Neural progenitor cell (in vitro differentiated cells): ENCODE measurements around the gene CACNA1E. TPM values are rescaled to one million over a fixed set of nuclear protein-coding genes. Genes with fewer than 3 reads are reported as not detected.

Source experiments
- DNase-seq: peaks from one replicate; pipeline ENCODE4 v3.0.0-alpha.2; 2016; ENCODE audit warnings: low spot score
- H2AFZ ChIP-seq: fragments of 200-600 bp; sonication (generic); replicated peaks from 2 replicates; pipeline ENCODE4 v1.6.1; 2016; ENCODE audit warnings: antibody characterized with exemption
- H3F3A ChIP-seq: fragments of 200-600 bp; sonication (generic); 2 replicates; pipeline ENCODE4 v1.6.1; 2016; ENCODE audit warnings: antibody characterized with exemption, low read depth
- H3K27ac ChIP-seq: fragments of 200-600 bp; sonication (generic); 2 replicates; pipeline ENCODE4 v1.5.1; 2016; ENCODE audit warnings: mild to moderate bottlenecking
- H3K27me3 ChIP-seq: fragments of 200-600 bp; sonication (generic); 2 replicates; pipeline ENCODE4 v1.6.1; 2016; ENCODE audit warnings: mild to moderate bottlenecking, moderate library complexity
- H3K36me3 ChIP-seq: fragments of 200-600 bp; sonication (generic); 2 replicates; pipeline ENCODE4 v1.5.1; 2016
- H3K4me1 ChIP-seq: fragments of 200-600 bp; sonication (generic); 2 replicates; pipeline ENCODE4 v1.6.1; 2016; ENCODE audit warnings: mixed run types
- H3K4me2 ChIP-seq: fragments of 200-600 bp; sonication (generic); 2 replicates; pipeline ENCODE4 v1.6.1; 2016
- H3K4me3 ChIP-seq: fragments of 200-600 bp; sonication (generic); 2 replicates; pipeline ENCODE4 v1.5.1; 2016
- H3K79me2 ChIP-seq: fragments of 200-600 bp; sonication (generic); 2 replicates; pipeline ENCODE4 v1.6.1; 2016; ENCODE audit warnings: low read depth
- H3K9ac ChIP-seq: fragments of 200-600 bp; sonication (generic); 2 replicates; pipeline ENCODE4 v1.6.1; 2016
- H3K9me3 ChIP-seq: fragments of 200-600 bp; sonication (generic); 2 replicates; pipeline ENCODE4 v1.5.1; 2016; ENCODE audit warnings: low read depth
- H4K20me1 ChIP-seq: fragments of 200-600 bp; sonication (generic); 2 replicates; pipeline ENCODE4 v1.6.1; 2016; ENCODE audit warnings: low read depth
- H3K27ac Mint-ChIP-seq: 3 replicates; pipeline ENCODE4 v1.8.0; 2021; ENCODE audit warnings: mixed read lengths
- H3K27me3 Mint-ChIP-seq: 2 replicates; pipeline ENCODE4 v1.8.0; 2022; ENCODE audit warnings: low read depth, mild to moderate bottlenecking, inconsistent platforms, moderate library complexity, mixed read lengths; ENCODE audit not compliant: insufficient read depth
- H3K36me3 Mint-ChIP-seq: 3 replicates; pipeline ENCODE4 v1.8.0; 2021; ENCODE audit warnings: mixed read lengths
- H3K4me1 Mint-ChIP-seq: 3 replicates; pipeline ENCODE4 v1.8.0; 2021; ENCODE audit warnings: mixed read lengths
- H3K4me3 Mint-ChIP-seq: 3 replicates; pipeline ENCODE4 v1.8.0; 2021; ENCODE audit warnings: mild to moderate bottlenecking, moderate library complexity, mixed read lengths
- H3K9me3 Mint-ChIP-seq: 3 replicates; pipeline ENCODE4 v1.8.0; 2020; ENCODE audit warnings: mixed read lengths
- CTCF ChIP-seq: fragments of 200-600 bp; sonication (generic); IDR thresholded peaks from 2 replicates; pipeline ENCODE4 v1.5.1; 2017; ENCODE audit warnings: antibody characterized with exemption, mild to moderate bottlenecking
- EZH2 ChIP-seq: fragments of 200-600 bp; sonication (generic); IDR thresholded peaks from 2 replicates; pipeline ENCODE4 v1.6.1; 2017; ENCODE audit warnings: antibody characterized with exemption, mild to moderate bottlenecking, moderate library complexity
- EZH2phosphoT487 ChIP-seq: fragments of 200-600 bp; sonication (generic); IDR thresholded peaks from 2 replicates; pipeline ENCODE4 v1.6.1; 2017; ENCODE audit warnings: antibody characterized with exemption
- total RNA-seq: library from RNA; depleted of rRNA; stranded (reverse); fragments of >200 nt; gene quantifications from 2 replicates; pipeline ENCODE4 v1.2.3, GENCODE V29; 2015; ENCODE audit warnings: low replicate concordance

CACNA1E gene
- total RNA-seq, 1 donor from 2014 or later, result 2.1 TPM

- H3K4me1 Mint-ChIP-seq, result peaks cover 7% of the 10 kb centered on the region
- no peaks in the 10 kb centered on the region for H3K9me3 Mint-ChIP-seq
- no peaks in the 10 kb centered on the region for H3K79me2 ChIP-seq
- H3K36me3 ChIP-seq, result no peaks in the 10 kb centered on the region
- no peak overlapping the region for H3K27ac ChIP-seq
- H3K4me3 ChIP-seq, result no peak overlapping the region
- no peaks in the 10 kb centered on the region for H3K27me3 Mint-ChIP-seq
- H3K4me2 ChIP-seq, result no peak overlapping the region
- no peak overlapping the region for H2AFZ ChIP-seq
- no peak overlapping the region for H3K4me3 Mint-ChIP-seq
- no peaks in the 10 kb centered on the region for H3K36me3 Mint-ChIP-seq
- no peaks in the 10 kb centered on the region for H4K20me1 ChIP-seq
- no peak overlapping the region for H3K27ac Mint-ChIP-seq
- H3K4me1 ChIP-seq, result no peaks in the 10 kb centered on the region
- DNase-seq, result no peak
- H3K27me3 ChIP-seq, result no peaks in the 10 kb centered on the region
- no peaks in the 10 kb centered on the region for H3F3A ChIP-seq
- H3K9me3 ChIP-seq, result no peaks in the 10 kb centered on the region
- TF ChIP-seq EZH2phosphoT487, result no peak
- TF ChIP-seq EZH2, result no peak
- no peak for TF ChIP-seq CTCF
- H3K9ac ChIP-seq, result no peak overlapping the region
These were observed 30.5 kb downstream of the CACNA1E start for GRCh38 chr1:181513786-181514297.

GRCh38 chr1:181514298-181515290 lies 31.3 kb downstream of the CACNA1E start:
- H3K36me3 Mint-ChIP-seq, result no peaks in the 10 kb centered on the region
- Histone ChIP-seq H3K9ac (no peak overlapping the region), H3K9me3 (no peaks in the 10 kb centered on the region), H3K4me2 (no peak overlapping the region), H3K4me1 (no peaks in the 10 kb centered on the region), H3K36me3 (no peaks in the 10 kb centered on the region), H3K79me2 (no peaks in the 10 kb centered on the region), H3K4me3 (no peak overlapping the region), H3K27me3 (no peaks in the 10 kb centered on the region), H4K20me1 (no peaks in the 10 kb centered on the region), H2AFZ (no peak overlapping the region), H3K27ac (no peak overlapping the region), H3F3A (no peaks in the 10 kb centered on the region)
- no peak for TF ChIP-seq CTCF
- no peak for TF ChIP-seq EZH2phosphoT487
- TF ChIP-seq EZH2, result no peak
- H3K9me3 Mint-ChIP-seq, result no peaks in the 10 kb centered on the region
- H3K27me3 Mint-ChIP-seq, result no peaks in the 10 kb centered on the region
- H3K27ac Mint-ChIP-seq, result no peak overlapping the region
- no peak for DNase-seq
- H3K4me1 Mint-ChIP-seq, result peaks cover 7% of the 10 kb centered on the region
- no peak overlapping the region for H3K4me3 Mint-ChIP-seq

DNA sequence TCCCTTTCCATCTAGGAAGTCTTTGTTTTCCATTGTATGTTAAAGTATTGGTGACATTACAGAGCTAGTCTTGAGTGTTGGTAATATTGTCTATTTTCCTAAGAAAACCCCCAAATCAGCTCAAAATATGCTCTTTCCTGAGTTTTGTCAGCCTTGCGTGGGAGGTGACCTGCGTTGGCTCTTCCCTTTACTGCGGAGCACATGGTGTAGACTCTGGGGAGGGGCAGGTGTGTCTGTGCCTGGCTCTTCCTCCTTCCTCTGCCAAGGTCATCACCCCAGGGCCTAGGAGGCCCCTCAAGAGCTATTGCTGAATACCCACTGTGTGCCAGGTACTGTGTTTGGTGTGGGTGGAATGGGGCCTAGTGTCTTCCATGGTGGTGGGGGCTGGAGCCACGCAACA lies 33.4 kb downstream of the CACNA1E start:
- no peak overlapping the region for H3K4me3 Mint-ChIP-seq
- Histone ChIP-seq H3K9me3 (no peaks in the 10 kb centered on the region), H3K36me3 (no peaks in the 10 kb centered on the region), H3K4me3 (no peak overlapping the region), H2AFZ (no peak overlapping the region), H3K27me3 (no peaks in the 10 kb centered on the region), H3K27ac (no peak overlapping the region), H3K4me1 (peaks cover 8% of the 10 kb centered on the region), H4K20me1 (no peaks in the 10 kb centered on the region), H3K79me2 (no peaks in the 10 kb centered on the region), H3K4me2 (no peak overlapping the region), H3K9ac (no peak overlapping the region), H3F3A (no peaks in the 10 kb centered on the region)
- TF ChIP-seq EZH2phosphoT487 (no peak), CTCF (no peak), EZH2 (no peak)
- peaks cover 4% of the 10 kb centered on the region for H3K4me1 Mint-ChIP-seq
- no peaks in the 10 kb centered on the region for H3K27me3 Mint-ChIP-seq
- no peaks in the 10 kb centered on the region for H3K36me3 Mint-ChIP-seq
- no peak for DNase-seq
- no peak overlapping the region for H3K27ac Mint-ChIP-seq
- no peaks in the 10 kb centered on the region for H3K9me3 Mint-ChIP-seq
